22Rv1 (cell line): ENCODE data around the gene SYNJ1.

ENCODE experiments used
- ZFX ChIP-seq: fragments of 450-650 bp; IDR thresholded peaks from 2 replicates; pipeline ENCODE4 v1.6.1; 2017; ENCODE audit warnings: antibody characterized with exemption, borderline replicate concordance
- TF ChIP-seq, protein P1 (sequence below): fragments of 450-650 bp; IDR thresholded peaks from 2 replicates; pipeline ENCODE4 v1.5.1; 2017; ENCODE audit warnings: mild to moderate bottlenecking

DNA sequence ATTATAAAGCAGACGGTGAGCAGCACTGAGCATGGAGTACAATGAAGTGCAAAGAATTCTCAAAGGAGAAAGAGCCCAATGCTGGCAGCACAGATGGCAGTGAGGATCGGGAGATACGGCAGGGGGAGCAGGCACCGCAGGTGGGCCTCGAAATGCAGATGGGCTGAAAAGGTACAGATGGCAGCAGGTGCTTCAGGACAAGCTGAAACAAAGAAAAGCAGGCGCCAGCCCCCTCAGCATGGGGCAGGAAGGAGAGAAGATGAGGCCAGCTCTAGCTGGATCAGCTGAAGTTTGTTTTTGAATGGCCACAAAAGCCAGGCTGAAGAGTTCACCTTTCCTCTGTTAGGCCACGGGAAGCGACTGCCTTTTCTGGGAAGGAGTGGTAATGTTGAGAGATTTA lies 123.3 kb downstream of the SYNJ1 start:
- TF ChIP-seq, protein P1, sequence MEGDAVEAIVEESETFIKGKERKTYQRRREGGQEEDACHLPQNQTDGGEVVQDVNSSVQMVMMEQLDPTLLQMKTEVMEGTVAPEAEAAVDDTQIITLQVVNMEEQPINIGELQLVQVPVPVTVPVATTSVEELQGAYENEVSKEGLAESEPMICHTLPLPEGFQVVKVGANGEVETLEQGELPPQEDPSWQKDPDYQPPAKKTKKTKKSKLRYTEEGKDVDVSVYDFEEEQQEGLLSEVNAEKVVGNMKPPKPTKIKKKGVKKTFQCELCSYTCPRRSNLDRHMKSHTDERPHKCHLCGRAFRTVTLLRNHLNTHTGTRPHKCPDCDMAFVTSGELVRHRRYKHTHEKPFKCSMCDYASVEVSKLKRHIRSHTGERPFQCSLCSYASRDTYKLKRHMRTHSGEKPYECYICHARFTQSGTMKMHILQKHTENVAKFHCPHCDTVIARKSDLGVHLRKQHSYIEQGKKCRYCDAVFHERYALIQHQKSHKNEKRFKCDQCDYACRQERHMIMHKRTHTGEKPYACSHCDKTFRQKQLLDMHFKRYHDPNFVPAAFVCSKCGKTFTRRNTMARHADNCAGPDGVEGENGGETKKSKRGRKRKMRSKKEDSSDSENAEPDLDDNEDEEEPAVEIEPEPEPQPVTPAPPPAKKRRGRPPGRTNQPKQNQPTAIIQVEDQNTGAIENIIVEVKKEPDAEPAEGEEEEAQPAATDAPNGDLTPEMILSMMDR, result no peak
- TF ChIP-seq ZFX, result no peak
